Adrenal gland (tissue), 12 donors: ENCODE data around the gene SZT2. TPM values are rescaled to one million over a fixed set of nuclear protein-coding genes. Genes with fewer than 3 reads are reported as not detected.

Experiments
- DNase-seq, 7 donors: peaks; one replicate each; pipeline ENCODE4 v3.0.0-alpha.2; 2019 to 2020
- H3K27ac ChIP-seq, 5 donors: fragments of 200-600 bp; sonication (generic) in 4 of 5; 1 replicate in 3 of 5; 2 replicates in 2 of 5; pipeline versions ENCODE4 v1.5.1 to v1.8.0; 2016 to 2020; ENCODE audit warnings: mild to moderate bottlenecking in 1 of 5
- H3K27me3 ChIP-seq: fragments of 200-600 bp; 2 replicates; pipeline ENCODE4 v1.8.0; 2021
- H3K36me3 ChIP-seq, 2 donors: fragments of 200-600 bp; replicated peaks in 1 of 2; 1 replicate in 1 of 2; 2 replicates in 1 of 2; pipeline versions ENCODE4 v1.5.1 to v1.8.0; 2018 to 2022
- H3K4me1 ChIP-seq, 2 donors: fragments of 200-600 bp; replicated peaks in 1 of 2; 1 replicate in 1 of 2; 2 replicates in 1 of 2; pipeline versions ENCODE4 v1.5.1 to v1.8.0; 2018 to 2021
- H3K4me3 ChIP-seq, 4 donors: fragments of 200-600 bp; sonication (generic) in 3 of 4; one replicate each; pipeline ENCODE4 v1.5.1; 2016 to 2018
- H3K9me3 ChIP-seq, 3 donors: fragments of 200-600 bp; sonication (generic) in 1 of 3; replicated peaks in 1 of 3; 1 replicate in 2 of 3; 2 replicates in 1 of 3; pipeline versions ENCODE4 v1.5.1 to v1.8.0; 2016 to 2021
- POLR2A ChIP-seq, 2 donors: fragments of 450-650 bp; IDR thresholded peaks; one replicate each; pipeline ENCODE4 v1.6.1; 2017; ENCODE audit warnings: antibody characterized with exemption in 2 of 2, mild to moderate bottlenecking in 2 of 2, moderate library complexity in 1 of 2
- WGBS, 4 donors: extraction: QIAGEN DNeasy Blood & Tissue Kit in 2 of 4; methylation state at CpG; one replicate each; pipeline versions ENCODE4 v1.1.5 to v1.1.7; 2013 to 2017; 5-methylcytosine and 5-hydroxymethylcytosine counted together
- intact Hi-C, 2 donors: fragments of 100-400 bp; cut with DNase I; formaldehyde crosslinking; loops; one replicate each; pipeline versions ENCODE4 v1.14.1 to v1.15.0; 2022 to 2023
- polyA plus RNA-seq, 3 donors: library from polyadenylated mRNA; stranded (reverse); fragments of 200-250 nt in 2 of 3; fragments of 350-450 nt in 1 of 3; fragmentation: Illumina TruSeq in 1 of 3; extraction: RNeasy Lipid Tissue Mini Kit (QIAGEN cat#74804) in 1 of 3; gene quantifications; one replicate each; pipeline ENCODE4 v1.2.3, GENCODE V29; 2013 to 2014
- total RNA-seq, 9 donors: library from RNA; depleted of rRNA in 4 of 9; stranded (reverse); fragments of >200 nt in 4 of 9; fragments of 120-200 nt in 1 of 9; fragmentation: NEBNext Ultra II Directional in 1 of 9; extraction: Animal tissue kit (Norgen Biotek cat#: 25700) in 1 of 9; gene quantifications; one replicate each; pipeline versions ENCODE4 v1.1.0 to v1.2.4, GENCODE V29; 2013 to 2023
- TF ChIP-seq, protein P1 (sequence below), 6 experiments: fragments of 450-650 bp in 4 of 6; fragments of 200-600 bp in 2 of 6; sonication (generic) in 1 of 6; IDR thresholded peaks; 1 replicate in 5 of 6; 2 replicates in 1 of 6; pipeline versions ENCODE4 v1.5.1 to v1.8.0; 2016 to 2021; ENCODE audit warnings: antibody characterized with exemption in 6 of 6, mild to moderate bottlenecking in 2 of 6, moderate library complexity in 1 of 6
- donor health status: healthy with polysubstance abuse.
- donor health status: Bipolar disorder and iron deficiency.
- donor health status: DM: yes; HTN: yes; CAD: no.
- donor health status: DM: no; HTN: no; CAD: no.
- donor health status: DM: no; HTN: no; CAD: no.
- donor health status: DM: yes; HTN: yes; CAD: no.

Gene SZT2
- total and polyA plus RNA-seq, 12 donors: 12.2 to 106 (median 34.7) TPM

DNA sequence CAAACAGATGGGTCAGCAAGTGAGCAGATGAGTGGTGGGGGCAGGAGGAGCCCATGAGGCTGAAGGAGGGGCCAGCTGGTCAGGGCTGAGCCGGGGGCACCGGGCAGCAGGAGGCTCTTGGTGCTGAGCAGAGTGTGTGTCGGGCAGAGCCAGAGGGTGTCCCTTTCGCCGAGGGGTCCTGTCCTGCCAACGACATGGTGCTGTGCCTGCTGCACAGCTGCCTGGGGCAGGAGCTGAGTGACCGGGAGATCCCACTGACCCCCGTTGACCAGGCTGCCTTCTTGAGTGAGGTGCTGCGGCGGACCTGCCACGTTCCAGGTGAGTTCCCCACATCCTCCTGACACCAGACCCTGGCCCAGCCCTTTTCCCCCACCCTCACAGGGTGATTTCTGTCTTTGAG is 36.5 kb downstream of the SZT2 start:
- peaks cover 0 to 92% of the 10 kb centered on the region in 2 donors for H3K36me3 ChIP-seq
- H3K4me1 ChIP-seq: no peaks in the 10 kb centered on the region
- WGBS, 4 donors: 88 to 97% (median 93%) methylated on average over 4 to 11 of the region's 11 CpGs
- DNase-seq: no peak
- no peak overlapping the region for H3K27ac ChIP-seq
- TF ChIP-seq, protein P1, sequence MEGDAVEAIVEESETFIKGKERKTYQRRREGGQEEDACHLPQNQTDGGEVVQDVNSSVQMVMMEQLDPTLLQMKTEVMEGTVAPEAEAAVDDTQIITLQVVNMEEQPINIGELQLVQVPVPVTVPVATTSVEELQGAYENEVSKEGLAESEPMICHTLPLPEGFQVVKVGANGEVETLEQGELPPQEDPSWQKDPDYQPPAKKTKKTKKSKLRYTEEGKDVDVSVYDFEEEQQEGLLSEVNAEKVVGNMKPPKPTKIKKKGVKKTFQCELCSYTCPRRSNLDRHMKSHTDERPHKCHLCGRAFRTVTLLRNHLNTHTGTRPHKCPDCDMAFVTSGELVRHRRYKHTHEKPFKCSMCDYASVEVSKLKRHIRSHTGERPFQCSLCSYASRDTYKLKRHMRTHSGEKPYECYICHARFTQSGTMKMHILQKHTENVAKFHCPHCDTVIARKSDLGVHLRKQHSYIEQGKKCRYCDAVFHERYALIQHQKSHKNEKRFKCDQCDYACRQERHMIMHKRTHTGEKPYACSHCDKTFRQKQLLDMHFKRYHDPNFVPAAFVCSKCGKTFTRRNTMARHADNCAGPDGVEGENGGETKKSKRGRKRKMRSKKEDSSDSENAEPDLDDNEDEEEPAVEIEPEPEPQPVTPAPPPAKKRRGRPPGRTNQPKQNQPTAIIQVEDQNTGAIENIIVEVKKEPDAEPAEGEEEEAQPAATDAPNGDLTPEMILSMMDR (IDR thresholded peaks at IDR 0.05): no peak
- TF ChIP-seq POLR2A (IDR thresholded peaks at IDR 0.05): no peak
- H3K4me3 ChIP-seq: no peak overlapping the region
- intact Hi-C loops: no loop called here
- no peaks in the 10 kb centered on the region for H3K27me3 ChIP-seq
- no peaks in the 10 kb centered on the region for H3K9me3 ChIP-seq

DNA sequence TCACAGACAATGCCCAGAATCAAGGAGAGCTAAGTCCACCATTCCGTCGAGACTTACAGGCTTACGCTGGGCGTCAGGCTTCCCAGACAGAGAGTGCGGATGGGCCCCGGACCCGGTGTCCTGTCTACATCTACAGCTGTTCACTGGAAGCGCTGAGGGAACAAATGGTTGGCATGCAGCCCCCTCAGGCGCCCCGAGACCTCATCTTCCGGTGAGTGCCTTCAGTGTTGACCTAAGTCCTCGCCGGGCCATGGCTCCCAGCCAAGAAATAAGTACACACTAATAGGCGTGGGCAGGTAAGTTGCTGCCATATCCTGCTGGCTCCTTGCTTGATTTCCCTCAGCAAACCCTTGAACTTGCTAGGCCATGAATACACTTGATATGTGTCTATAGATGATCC is 37.8 kb downstream of the SZT2 start:
- no peak overlapping the region for H3K27ac ChIP-seq
- H3K9me3 ChIP-seq: no peaks in the 10 kb centered on the region
- H3K4me1 ChIP-seq: no peaks in the 10 kb centered on the region
- 87 to 93% (median 91%) methylated on average over 11 to 14 of the region's 14 CpGs for WGBS, 4 donors
- intact Hi-C loops: no loop called here
- no peak overlapping the region for H3K4me3 ChIP-seq
- no peak for TF ChIP-seq POLR2A (IDR thresholded peaks at IDR 0.05)
- TF ChIP-seq, protein P1 (IDR thresholded peaks at IDR 0.05): no peak
- no peak for DNase-seq
- peaks cover 0 to 93% of the 10 kb centered on the region in 2 donors for H3K36me3 ChIP-seq
- H3K27me3 ChIP-seq: no peaks in the 10 kb centered on the region

DNA sequence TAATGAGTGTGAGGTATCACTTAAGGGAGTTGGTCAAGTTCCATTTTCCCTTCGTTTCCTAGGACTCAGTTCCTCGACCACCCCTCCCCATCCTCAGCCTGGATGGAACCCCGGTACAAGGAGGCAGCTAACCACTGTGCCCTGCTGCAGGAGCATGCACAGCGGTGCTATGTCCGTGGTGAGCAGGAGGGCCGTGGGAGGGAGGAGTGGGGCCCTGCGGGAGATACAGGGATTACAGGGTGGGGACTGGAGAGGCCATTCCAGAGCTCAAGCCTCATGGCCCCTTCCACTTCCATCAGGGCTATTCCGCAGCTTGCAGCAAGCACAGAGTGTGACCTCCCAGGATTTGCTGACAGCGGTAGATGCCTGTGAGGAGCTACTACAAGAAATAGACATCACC is 38.2 kb downstream of the SZT2 start:
- no peak for DNase-seq
- no peaks in the 10 kb centered on the region for H3K9me3 ChIP-seq
- H3K4me3 ChIP-seq: no peak overlapping the region
- H3K4me1 ChIP-seq: no peaks in the 10 kb centered on the region
- WGBS, 4 donors: 89 to 95% (median 93%) methylated on average over 8 to 9 of the region's 9 CpGs
- H3K36me3 ChIP-seq: peaks cover 0 to 93% of the 10 kb centered on the region in 2 donors
- intact Hi-C loops: no loop called here
- no peak for TF ChIP-seq POLR2A (IDR thresholded peaks at IDR 0.05)
- TF ChIP-seq, protein P1 (IDR thresholded peaks at IDR 0.05): no peak
- no peaks in the 10 kb centered on the region for H3K27me3 ChIP-seq
- no peak overlapping the region for H3K27ac ChIP-seq

DNA sequence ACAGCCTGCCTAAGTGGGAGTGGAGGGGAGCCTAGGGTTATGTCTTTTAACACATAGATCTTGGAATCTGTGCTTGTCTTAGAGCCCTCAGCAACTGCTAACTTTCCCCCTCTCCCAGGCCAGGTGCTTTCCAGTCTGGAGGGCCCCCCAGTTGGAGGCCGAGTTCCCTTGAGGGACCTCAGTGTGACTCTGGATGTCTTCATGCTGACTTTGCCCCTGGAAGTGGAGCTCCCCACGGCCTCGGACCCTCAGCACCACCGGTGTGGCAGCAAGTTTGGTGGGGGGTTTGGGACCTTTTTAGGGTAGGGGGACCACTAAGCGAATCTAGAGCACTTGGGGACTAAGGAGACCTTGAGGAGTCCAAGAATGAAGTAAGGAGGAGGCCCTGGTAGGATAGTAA is 41.1 kb downstream of the SZT2 start:
- Histone ChIP-seq H3K36me3 (peaks cover 0 to 90% of the 10 kb centered on the region in 2 donors), H3K9me3 (no peaks in the 10 kb centered on the region), H3K4me1 (no peaks in the 10 kb centered on the region), H3K4me3 (no peak overlapping the region), H3K27ac (no peak overlapping the region), H3K27me3 (no peaks in the 10 kb centered on the region)
- WGBS, 4 donors: 90 to 98% (median 95%) methylated on average over 2 to 5 of the region's 5 CpGs
- TF ChIP-seq, protein P1 (IDR thresholded peaks at IDR 0.05): no peak
- no peak for TF ChIP-seq POLR2A (IDR thresholded peaks at IDR 0.05)
- peak in 1 of 7 donors; percentile 9 for DNase-seq
- intact Hi-C loops: no loop called here
